GM20000 (cell line): ENCODE results near the gene NYAP1.

Experiments
- DNase-seq: peaks from one replicate; pipeline ENCODE4 v3.0.0; 2012; ENCODE audit warnings: low spot score
- TF ChIP-seq, protein P1 (sequence below): IDR thresholded peaks from 2 replicates; pipeline ENCODE4 v1.5.1; 2012; ENCODE audit warnings: mild to moderate bottlenecking, control low read depth; ENCODE audit errors: extremely low read depth, missing control alignments

NYAP1 gene

GRCh38 chr7:100486753-100487446, 3.2 kb downstream of the NYAP1 start:
- TF ChIP-seq, protein P1, sequence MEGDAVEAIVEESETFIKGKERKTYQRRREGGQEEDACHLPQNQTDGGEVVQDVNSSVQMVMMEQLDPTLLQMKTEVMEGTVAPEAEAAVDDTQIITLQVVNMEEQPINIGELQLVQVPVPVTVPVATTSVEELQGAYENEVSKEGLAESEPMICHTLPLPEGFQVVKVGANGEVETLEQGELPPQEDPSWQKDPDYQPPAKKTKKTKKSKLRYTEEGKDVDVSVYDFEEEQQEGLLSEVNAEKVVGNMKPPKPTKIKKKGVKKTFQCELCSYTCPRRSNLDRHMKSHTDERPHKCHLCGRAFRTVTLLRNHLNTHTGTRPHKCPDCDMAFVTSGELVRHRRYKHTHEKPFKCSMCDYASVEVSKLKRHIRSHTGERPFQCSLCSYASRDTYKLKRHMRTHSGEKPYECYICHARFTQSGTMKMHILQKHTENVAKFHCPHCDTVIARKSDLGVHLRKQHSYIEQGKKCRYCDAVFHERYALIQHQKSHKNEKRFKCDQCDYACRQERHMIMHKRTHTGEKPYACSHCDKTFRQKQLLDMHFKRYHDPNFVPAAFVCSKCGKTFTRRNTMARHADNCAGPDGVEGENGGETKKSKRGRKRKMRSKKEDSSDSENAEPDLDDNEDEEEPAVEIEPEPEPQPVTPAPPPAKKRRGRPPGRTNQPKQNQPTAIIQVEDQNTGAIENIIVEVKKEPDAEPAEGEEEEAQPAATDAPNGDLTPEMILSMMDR: no peak
- DNase-seq: peak; percentile 7

DNA sequence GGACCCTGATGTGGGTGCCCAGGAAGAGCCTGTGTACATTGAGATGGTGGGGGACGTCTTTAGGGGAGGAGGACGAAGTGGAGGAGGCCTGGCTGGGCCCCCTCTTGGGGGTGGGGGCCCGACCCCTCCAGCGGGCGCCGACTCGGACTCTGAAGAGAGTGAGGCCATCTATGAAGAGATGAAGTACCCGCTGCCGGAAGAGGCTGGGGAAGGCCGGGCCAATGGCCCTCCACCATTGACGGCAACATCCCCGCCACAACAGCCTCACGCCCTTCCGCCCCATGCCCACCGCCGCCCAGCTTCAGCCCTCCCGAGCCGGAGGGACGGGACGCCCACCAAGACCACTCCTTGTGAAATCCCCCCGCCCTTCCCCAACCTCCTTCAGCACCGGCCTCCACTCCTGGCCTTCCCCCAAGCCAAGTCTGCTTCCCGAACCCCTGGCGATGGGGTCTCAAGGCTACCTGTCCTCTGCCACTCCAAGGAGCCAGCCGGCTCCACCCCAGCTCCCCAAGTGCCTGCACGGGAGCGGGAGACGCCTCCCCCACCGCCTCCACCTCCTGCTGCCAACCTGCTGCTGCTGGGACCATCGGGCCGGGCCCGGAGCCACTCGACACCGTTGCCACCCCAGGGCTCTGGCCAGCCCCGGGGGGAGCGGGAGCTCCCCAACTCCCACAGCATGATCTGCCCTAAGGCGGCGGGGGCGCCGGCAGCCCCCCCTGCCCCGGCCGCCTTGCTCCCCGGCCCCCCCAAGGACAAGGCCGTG, 4.8 kb downstream of the NYAP1 start:
- peak; percentile 14 for DNase-seq
- TF ChIP-seq, protein P1: no peak

- TF ChIP-seq, protein P1: no peak
- peak; percentile 15 for DNase-seq
Measured at GRCh38 chr7:100489121-100489520, 5.4 kb downstream of the NYAP1 start.

DNA sequence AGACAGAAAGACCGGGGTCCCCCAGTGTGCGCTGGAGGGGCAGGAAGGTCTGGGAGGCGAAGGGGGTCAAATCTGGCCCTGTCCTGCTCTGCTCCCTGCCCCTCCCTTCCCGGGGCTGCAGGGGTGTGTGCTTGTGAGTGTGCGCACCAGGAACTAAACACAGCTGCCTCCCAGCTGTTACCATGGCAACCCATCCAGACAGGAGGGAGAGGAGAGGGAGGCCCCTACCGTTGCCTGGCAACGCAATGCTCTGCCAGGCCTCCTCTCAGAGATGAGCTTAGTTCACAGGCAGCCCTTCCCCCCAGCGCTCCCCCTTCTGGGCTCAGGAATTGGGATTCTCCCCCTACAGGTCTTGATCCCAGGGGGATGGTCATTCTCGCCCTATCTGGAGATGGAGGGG, 6.1 kb downstream of the NYAP1 start:
- TF ChIP-seq, protein P1: no peak
- DNase-seq: peak; percentile 89

GRCh38 chr7:100490483-100491191, 6.9 kb downstream of the NYAP1 start:
- DNase-seq: peak; percentile 29
- TF ChIP-seq, protein P1: no peak

DNA sequence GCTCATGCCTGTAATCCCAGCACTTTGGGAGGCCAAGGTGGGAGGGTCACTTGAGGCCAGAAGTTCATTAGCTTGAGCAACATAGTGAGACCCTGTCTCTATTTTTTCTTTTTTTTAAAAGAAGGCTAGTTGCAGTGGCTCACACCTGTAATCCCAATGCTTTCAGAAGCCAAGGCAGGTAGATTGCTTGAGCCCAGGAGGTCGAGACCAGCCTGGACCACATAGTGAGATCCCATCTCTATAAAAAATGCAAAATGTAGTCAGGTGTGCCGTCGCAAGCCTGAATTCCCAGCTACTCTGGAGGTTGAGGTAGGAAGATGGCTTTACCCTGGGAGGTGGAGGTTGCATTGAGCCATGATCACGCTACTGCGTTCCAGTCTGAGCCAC, 7.5 kb downstream of the NYAP1 start:
- DNase-seq: no peak
- TF ChIP-seq, protein P1: no peak
